ENCODE results near the gene CNTNAP2.

- TF ChIP-seq POLR2A (IDR thresholded peaks at IDR 0.05), result no peak
- no peak for TF ChIP-seq CTCF (IDR thresholded peaks at IDR 0.05)
- no peak for TF ChIP-seq EP300 (IDR thresholded peaks at IDR 0.05)
Measured at GRCh38 chr7:147394329-147394728, 1277.7 kb downstream of the CNTNAP2 start.
